Large intestine (tissue), 3 donors: ENCODE results near the gene PTPRC. TPM values are rescaled to one million over a fixed set of nuclear protein-coding genes. Genes with fewer than 3 reads are reported as not detected.

Experiments used
- DNase-seq, 2 donors: peaks; one replicate each; pipeline versions ENCODE4 v3.0.0 to v3.0.0-alpha.2; 2013
- H3K27ac ChIP-seq: one replicate; pipeline ENCODE4 v1.5.1; 2013; ENCODE audit warnings: low read length
- H3K27me3 ChIP-seq: 2 replicates; pipeline ENCODE4 v1.6.1; 2013; ENCODE audit warnings: low read length; ENCODE audit not compliant: control insufficient read depth, insufficient read depth
- H3K36me3 ChIP-seq: 2 replicates; pipeline ENCODE4 v1.6.1; 2013; ENCODE audit warnings: low read length; ENCODE audit not compliant: control insufficient read depth, insufficient read depth
- H3K4me1 ChIP-seq: one replicate; pipeline ENCODE4 v1.6.1; 2013; ENCODE audit warnings: low read length; ENCODE audit not compliant: control insufficient read depth, insufficient read depth
- H3K4me3 ChIP-seq: one replicate; pipeline ENCODE4 v1.5.1; 2013; ENCODE audit warnings: low read length
- H3K9me3 ChIP-seq: one replicate; pipeline ENCODE4 v1.6.1; 2013; ENCODE audit warnings: mild to moderate bottlenecking, low read depth, low read length, moderate library complexity; ENCODE audit not compliant: control insufficient read depth
- WGBS: methylation state at CpG from one replicate; pipeline ENCODE4 v1.1.5; 2013; ENCODE audit warnings: low lambda C conversion rate; ENCODE audit not compliant: insufficient coverage; 5-methylcytosine and 5-hydroxymethylcytosine counted together
- polyA plus RNA-seq: library from polyadenylated mRNA; unstranded; fragments of 120-200 nt; gene quantifications from one replicate; pipeline ENCODE4 v1.2.1, GENCODE V29; 2013

The PTPRC gene
- polyA plus RNA-seq, 1 donor, result 18.9 TPM

DNA sequence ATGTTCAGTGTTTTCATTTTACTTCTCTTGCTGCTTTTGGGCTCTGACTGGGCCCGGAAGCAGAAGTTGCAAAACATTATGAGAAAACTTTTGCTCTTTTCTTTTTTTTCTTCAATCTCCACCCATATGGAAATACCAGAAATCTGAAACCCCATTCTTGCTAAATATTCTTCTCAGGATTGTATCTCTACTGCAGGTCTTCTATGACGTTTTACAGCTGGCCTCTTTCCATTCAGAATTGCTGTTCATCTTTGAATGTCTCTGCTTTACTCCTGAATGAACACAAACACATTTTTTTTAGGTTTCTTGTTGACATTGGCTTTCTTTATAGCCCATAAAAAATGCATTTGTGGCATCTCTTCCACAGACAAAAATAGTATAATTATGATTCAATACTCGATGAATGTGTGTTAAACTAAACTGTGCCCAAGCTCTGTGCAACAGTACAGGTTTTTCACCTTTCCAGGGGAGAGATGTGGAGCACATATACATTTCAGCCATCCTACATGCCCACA is 18.8 kb downstream of the PTPRC start:
- Histone ChIP-seq H3K4me1 (no peaks in the 10 kb centered on the region), H3K27me3 (no peaks in the 10 kb centered on the region), H3K27ac (no peak overlapping the region), H3K9me3 (no peaks in the 10 kb centered on the region), H3K4me3 (no peak overlapping the region), H3K36me3 (no peaks in the 10 kb centered on the region)
- 60% methylated on average over 2 of the region's 3 CpGs for WGBS
- DNase-seq, result no peak

GRCh38 chr1:198660341-198661261 is 21.8 kb downstream of the PTPRC start:
- WGBS, result no CpG with 5 or more reads among the region's 1 CpG
- Histone ChIP-seq H3K4me3 (no peak overlapping the region), H3K4me1 (no peaks in the 10 kb centered on the region), H3K9me3 (no peaks in the 10 kb centered on the region), H3K27me3 (no peaks in the 10 kb centered on the region), H3K27ac (no peak overlapping the region), H3K36me3 (no peaks in the 10 kb centered on the region)
- no peak for DNase-seq

DNA sequence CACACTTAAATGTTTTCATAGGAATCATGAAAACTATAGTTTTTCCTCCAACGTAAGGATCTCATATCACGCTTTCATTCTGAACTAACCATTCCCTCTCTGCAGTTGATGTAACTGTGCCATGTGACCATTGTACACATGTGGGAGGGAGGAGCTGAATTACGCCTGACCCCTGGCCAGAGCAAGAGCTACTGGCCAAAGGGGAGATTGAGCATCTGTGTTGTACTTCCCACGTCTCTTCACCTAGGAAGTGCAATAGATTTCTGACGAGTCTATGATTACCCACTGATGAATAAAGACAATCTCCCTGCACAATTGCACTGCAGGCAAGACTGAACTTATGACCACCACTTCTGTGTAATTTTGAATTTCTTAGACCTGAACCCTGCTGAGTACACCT is 24.0 kb downstream of the PTPRC start:
- H3K27ac ChIP-seq, result no peak overlapping the region
- no peaks in the 10 kb centered on the region for H3K4me1 ChIP-seq
- H3K36me3 ChIP-seq, result no peaks in the 10 kb centered on the region
- no peaks in the 10 kb centered on the region for H3K9me3 ChIP-seq
- no peak for DNase-seq
- no peaks in the 10 kb centered on the region for H3K27me3 ChIP-seq
- H3K4me3 ChIP-seq, result no peak overlapping the region
- 20% methylated on average over 1 of the region's 5 CpGs for WGBS

GRCh38 chr1:198664068-198664788 is 25.4 kb downstream of the PTPRC start:
- 90% methylated on average over 3 of the region's 7 CpGs for WGBS
- Histone ChIP-seq H3K9me3 (no peaks in the 10 kb centered on the region), H3K27ac (no peak overlapping the region), H3K36me3 (no peaks in the 10 kb centered on the region), H3K27me3 (no peaks in the 10 kb centered on the region), H3K4me1 (no peaks in the 10 kb centered on the region), H3K4me3 (no peak overlapping the region)
- no peak for DNase-seq

DNA sequence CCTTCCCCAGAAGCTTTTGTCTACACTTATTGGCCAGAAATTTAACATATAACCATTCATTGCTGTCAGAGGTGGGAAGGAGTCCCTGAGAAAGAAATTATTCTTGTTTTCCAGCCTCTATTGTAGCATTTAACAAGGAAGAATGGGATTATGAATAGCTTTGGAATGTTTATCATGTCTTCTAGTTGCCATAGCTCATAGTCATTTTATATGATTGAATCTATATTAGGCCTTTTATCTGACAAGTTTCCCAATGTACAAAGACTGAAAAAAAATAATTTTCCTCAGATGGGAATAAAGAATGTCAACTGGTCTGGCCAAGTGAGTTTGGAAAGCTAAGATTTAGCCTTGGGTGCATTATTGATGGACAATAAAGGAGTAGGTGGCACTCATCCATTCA is 28.3 kb downstream of the PTPRC start:
- H3K4me1 ChIP-seq, result no peaks in the 10 kb centered on the region
- H3K27ac ChIP-seq, result no peak overlapping the region
- no peaks in the 10 kb centered on the region for H3K9me3 ChIP-seq
- H3K36me3 ChIP-seq, result no peaks in the 10 kb centered on the region
- no peak for DNase-seq
- no peak overlapping the region for H3K4me3 ChIP-seq
- H3K27me3 ChIP-seq, result no peaks in the 10 kb centered on the region

DNA sequence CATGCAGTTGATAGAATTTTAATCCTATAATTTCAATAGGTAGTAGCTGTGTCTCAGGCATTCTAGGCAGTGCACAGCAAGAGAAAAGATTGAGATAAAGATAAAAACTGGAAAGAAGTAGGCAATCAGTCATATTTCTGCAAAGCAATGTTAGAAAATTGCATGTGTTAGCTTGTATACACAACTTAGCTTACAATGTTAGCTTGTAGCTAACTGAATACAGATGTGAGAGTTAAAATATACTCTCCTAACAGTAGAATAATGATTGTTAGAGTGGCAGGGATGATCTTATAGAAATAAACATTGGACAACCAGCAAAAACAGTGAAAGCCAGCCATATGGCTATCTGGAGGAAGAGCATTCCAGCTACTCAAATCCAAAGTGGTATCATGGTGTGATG is 29.0 kb downstream of the PTPRC start:
- no peak overlapping the region for H3K4me3 ChIP-seq
- no peak overlapping the region for H3K27ac ChIP-seq
- H3K9me3 ChIP-seq, result no peaks in the 10 kb centered on the region
- H3K4me1 ChIP-seq, result no peaks in the 10 kb centered on the region
- no peaks in the 10 kb centered on the region for H3K36me3 ChIP-seq
- DNase-seq, result no peak
- no peaks in the 10 kb centered on the region for H3K27me3 ChIP-seq

DNA sequence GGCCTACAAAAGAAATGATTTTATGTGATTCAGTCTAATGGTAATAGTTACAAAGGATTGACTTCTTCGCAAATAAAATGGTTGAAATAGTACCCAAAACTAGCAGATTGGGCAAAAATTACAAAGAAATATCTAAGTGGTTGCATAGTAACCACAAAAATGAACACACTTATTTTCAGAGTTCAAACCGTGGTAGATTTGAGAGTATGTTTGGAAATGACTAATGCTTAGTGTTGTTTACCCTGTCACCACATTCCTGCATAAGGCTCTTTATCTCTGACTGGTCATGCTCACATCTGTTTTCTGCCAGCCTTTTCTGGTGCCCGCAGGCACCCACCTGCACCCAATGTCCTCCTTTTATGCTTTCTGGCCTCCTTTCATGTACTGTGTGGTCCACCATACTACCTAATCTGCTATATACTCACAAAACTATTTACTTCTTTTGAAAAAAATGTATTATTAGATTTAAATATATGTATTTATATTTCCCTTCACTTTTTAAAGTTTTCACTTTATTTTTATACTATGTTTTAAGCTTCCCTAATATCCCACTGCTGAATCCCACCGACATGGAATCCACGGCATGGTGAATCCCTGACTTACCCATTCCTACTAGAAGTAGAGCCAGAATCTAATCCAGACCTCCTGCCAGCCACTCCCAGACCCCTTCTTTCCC is 30.3 kb downstream of the PTPRC start:
- H3K27me3 ChIP-seq, result no peaks in the 10 kb centered on the region
- 42% methylated on average over 2 of the region's 5 CpGs for WGBS
- no peak overlapping the region for H3K27ac ChIP-seq
- DNase-seq, result no peak
- H3K4me1 ChIP-seq, result no peaks in the 10 kb centered on the region
- H3K36me3 ChIP-seq, result no peaks in the 10 kb centered on the region
- H3K9me3 ChIP-seq, result no peaks in the 10 kb centered on the region
- no peak overlapping the region for H3K4me3 ChIP-seq

GRCh38 chr1:198669771-198670170 is 30.9 kb downstream of the PTPRC start:
- H3K4me1 ChIP-seq, result no peaks in the 10 kb centered on the region
- no peaks in the 10 kb centered on the region for H3K36me3 ChIP-seq
- no peaks in the 10 kb centered on the region for H3K9me3 ChIP-seq
- H3K4me3 ChIP-seq, result no peak overlapping the region
- DNase-seq, result no peak
- no peaks in the 10 kb centered on the region for H3K27me3 ChIP-seq
- WGBS, result 83% methylated on average over 1 of the region's 2 CpGs
- no peak overlapping the region for H3K27ac ChIP-seq

DNA sequence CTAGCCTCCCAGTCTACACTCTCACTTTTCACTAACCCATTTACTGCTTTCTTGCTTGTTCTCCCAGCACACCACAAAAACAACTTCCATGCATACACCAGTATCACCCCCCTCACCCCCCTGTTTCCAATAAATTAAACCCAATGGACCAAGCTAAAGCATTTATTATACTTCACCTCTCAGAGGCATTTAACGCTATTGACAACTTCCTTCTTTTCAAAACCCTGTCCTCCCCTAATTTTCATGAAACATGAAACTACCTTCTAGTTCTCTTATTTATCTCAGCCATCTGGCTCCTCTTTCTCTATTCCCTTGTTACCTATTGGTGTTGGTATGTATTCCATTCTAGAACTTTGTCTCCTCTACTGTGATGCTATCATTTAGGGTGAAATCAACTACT is 32.3 kb downstream of the PTPRC start:
- no peak for DNase-seq
- no peaks in the 10 kb centered on the region for H3K27me3 ChIP-seq
- H3K4me3 ChIP-seq, result no peak overlapping the region
- H3K4me1 ChIP-seq, result no peaks in the 10 kb centered on the region
- no peaks in the 10 kb centered on the region for H3K9me3 ChIP-seq
- H3K27ac ChIP-seq, result no peak overlapping the region
- WGBS, result no CpG with 5 or more reads among the region's 1 CpG
- no peaks in the 10 kb centered on the region for H3K36me3 ChIP-seq

DNA sequence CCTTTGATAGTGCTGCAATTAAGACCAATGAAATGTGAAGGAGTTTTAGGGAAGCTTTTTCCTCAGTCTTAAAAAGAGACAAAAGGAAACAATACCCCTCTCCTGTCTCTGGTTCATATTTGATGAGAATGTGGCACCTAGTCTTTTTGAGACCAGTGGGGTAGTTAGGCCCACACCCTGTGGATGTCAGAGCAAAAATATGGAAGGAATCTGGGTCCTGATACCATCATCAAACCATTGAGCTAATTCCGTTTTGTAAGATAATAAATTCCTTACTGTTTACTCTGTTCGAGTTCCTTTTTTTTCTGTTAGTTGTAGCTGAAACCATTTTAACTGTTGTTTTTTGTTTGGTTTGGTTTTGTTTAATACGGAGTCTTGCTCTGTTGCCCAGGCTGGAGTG is 33.3 kb downstream of the PTPRC start:
- H3K9me3 ChIP-seq, result no peaks in the 10 kb centered on the region
- 79% methylated on average over 3 of the region's 3 CpGs for WGBS
- no peak for DNase-seq
- no peaks in the 10 kb centered on the region for H3K27me3 ChIP-seq
- no peak overlapping the region for H3K27ac ChIP-seq
- no peak overlapping the region for H3K4me3 ChIP-seq
- H3K36me3 ChIP-seq, result no peaks in the 10 kb centered on the region
- no peaks in the 10 kb centered on the region for H3K4me1 ChIP-seq
